ENCODE results near the gene CRYBG2.
"Not testable (repeated sequence)": the region's sequence is repeated elsewhere in the genome, so short reads cannot be mapped to it uniquely, and the experiment has no call there.

The CRYBG2 gene

DNA sequence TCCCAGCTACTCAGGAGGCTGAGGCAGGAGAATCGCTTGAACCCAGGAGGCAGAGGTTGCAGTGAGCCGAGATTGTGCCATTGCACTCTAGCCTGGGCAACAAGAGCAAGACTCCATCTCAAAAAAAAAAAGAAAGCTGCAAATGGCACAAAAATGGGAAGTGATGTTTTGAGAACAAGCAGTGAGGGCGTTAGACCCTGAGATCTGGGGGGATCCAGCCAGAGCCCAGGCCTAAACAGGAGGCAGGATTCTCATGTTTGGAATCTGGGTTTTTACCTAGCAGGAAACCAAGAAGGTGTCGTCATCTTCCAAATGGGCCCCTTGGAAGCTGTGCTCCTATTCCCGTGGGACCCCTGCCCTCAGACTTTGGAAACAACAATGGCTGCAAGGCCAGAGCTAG, 61.2 kb downstream of the CRYBG2 start:
- DNase-seq = not testable (repeated sequence)

DNA sequence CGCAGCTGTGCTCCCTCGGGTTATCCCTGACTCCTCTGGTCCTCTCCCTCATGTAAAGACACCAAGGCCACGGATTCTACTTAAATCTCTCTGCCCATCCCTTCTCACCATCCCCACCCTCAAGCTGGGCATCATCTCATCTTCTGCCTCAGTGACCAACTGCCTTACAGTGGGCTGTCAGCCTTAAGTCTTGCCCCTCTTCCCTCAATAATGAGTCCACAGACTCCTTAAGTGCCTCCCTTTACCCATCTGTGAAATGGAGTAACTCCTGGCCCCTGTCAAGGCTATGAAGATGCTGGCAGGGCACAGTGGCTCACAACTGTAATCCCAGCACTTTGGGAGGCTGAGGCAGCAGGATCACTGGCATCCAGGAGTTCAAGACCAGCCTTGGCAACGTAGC, 62.0 kb downstream of the CRYBG2 start:
- no peak for DNase-seq

GRCh38 chr1:26291433-26291832, 62.5 kb downstream of the CRYBG2 start:
- no peak for DNase-seq

DNA sequence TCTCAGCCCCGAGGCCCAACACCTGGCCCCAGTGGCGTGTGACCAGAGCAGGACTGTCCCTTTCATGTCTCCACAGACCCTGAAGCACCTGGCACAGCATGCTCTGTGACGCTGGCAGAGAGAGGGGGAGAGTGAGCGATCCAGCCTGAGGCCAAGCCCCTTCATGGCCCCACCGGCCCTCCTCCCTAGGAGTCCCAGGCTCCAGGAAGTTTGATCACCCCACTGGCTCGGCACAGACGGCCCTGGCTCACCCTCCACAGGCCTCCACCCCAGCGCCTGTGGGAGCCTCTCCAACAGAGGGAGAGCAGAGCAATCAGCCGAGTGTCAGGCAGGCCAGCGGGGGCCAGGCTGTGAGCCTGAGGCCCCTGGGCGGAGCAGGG, 63.1 kb downstream of the CRYBG2 start:
- no peak for DNase-seq

DNA sequence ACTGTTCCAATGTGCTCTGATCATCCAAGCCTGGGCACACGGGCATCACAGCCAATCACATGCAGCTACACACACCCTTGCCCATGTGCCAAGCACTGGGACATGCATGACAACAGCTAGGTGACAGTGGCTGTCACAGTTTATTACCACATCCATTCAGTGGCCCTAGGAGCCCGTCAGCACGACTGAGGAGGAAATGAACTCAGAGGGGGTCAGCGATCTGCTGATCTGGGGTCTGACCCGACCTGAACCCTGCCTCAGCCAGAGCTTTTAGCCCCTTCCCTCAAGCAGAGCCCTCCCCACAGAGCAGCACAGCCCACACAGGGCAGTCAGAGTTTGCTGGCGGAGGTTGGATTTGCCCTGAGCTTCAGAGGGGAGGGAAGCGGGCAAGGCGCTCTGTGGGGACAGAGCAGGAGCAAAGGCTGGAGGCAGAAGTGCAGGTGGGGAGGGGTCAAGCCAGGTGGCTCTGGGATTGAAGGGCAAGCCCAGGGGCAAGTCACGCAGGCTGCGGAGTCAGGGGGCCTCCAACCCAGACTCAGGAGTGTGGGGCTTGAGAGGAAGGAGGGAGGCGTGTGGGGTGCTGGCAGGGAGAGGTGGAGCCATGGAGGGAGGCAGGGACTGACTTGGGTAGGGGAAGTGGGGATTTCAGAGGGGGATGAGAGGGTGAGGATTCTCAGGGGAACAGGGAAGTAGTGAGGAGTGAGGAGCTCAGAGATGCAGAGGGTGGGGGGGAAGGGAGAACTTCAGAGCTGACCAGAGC, 63.6 kb downstream of the CRYBG2 start:
- no peak for DNase-seq

GRCh38 chr1:26289158-26290059, 64.5 kb downstream of the CRYBG2 start:
- peak; percentile 77 for DNase-seq

- DNase-seq = peak; percentile 81
These were observed 65.5 kb downstream of the CRYBG2 start for GRCh38 chr1:26288311-26288941.

DNA sequence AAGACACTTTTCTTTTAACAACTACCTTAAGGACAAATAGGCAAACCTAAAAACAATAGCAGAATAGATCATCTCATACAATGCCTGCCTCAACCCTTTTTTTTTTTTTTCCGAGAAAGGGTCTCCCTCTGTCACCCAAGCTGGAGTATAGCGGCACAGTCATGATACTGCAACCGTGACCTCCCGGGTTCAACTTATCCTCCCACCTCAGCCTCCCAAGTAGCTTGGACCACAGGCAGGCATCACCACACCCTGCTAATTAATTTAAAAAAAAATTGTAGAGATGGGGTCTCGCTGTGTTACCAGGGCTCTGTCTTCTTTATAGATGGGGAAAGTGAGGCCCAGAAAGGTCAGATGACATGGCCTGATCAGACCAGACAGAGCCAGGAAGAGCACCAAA, 66.1 kb downstream of the CRYBG2 start:
- no peak for DNase-seq

GRCh38 chr1:26287033-26287711, 66.8 kb downstream of the CRYBG2 start:
- peak; percentile 79 for DNase-seq

DNA sequence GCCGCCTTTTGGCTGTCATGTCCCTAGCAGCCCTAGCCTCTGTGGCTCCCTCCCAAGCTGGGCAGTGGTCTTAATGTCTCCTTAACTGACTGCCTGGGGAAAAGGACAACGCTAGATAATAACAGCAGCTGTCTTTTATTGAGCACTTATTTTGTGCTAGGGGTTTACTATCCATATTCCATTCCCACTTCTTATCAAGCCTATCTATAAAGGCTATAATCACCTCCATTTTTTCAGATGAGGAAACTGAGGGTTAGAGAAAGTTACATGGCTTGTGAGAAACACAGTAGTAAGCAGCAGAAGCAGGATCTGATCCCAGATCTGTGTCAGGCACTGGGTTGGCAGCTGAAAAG, 67.9 kb downstream of the CRYBG2 start:
- DNase-seq = no peak

DNA sequence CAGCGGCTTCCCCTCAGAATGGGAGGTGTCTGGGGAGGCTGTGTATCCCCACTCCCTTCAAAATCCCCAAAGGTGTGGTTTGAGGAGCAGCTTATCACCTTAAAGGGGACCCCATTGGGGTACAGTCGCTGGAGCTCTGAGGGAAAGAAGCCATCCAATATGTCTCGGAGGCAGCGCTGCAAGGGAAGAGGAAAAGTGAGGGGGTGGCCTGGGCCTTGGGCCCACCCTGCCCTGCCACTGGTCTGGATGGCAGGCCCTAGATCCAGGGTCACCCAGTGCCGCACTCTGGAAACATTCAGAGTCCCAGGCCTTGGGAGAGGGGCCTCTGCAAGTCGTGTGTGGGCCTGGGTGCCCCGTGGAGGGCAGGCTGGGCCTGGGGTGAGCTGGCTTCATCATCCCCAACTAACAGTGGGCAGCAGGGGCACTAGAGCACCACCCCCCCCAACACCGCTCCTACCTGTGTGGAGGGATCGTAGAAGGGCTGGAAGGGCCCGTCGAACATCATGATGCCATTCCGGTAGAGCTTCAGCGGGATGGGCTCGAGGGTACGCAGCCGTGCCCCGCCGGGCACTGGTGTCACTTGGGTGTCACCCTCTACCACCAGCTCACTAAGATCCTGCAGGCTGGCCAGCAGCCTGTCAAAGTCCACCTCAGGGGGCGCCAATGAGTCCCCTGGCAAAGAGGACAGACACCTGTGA, 68.4 kb downstream of the CRYBG2 start:
- DNase-seq = peak; percentile 72

DNA sequence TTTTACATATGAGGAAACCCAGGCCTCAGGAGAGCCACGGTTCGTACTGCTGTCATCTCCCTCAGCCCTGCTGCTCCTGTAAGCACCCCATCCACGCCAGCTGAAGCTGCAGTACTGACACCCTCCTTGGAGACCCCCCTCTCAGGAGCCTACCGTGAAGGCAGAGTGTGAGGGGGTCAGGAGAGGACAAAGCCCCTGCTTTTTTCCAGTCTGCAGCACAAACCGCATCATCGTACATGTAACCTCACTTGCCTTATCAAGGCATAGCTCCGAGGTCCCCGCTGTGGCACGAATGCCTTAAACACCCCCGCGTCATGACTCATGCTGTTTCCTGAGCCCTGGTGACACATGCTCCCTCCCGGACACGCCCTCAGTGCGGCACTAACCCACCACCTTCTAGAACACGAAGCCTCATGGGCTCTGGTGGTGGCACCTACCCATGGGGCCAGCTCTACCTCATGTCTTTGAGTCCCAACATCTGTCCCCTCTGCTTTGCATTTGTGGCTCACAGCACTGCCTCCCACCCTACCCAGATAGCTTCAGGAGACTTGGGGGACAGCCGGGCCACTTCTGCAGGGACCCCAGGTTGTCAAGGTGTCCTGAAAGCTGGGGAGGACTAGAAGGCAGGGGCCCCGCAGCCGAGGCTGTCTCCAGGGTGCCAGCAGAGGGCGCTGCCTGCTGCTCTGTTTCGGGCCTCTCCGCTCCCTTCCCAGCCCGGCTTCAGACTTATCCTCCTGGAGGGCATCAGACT, 69.2 kb downstream of the CRYBG2 start:
- peak; percentile 95 for DNase-seq

DNA sequence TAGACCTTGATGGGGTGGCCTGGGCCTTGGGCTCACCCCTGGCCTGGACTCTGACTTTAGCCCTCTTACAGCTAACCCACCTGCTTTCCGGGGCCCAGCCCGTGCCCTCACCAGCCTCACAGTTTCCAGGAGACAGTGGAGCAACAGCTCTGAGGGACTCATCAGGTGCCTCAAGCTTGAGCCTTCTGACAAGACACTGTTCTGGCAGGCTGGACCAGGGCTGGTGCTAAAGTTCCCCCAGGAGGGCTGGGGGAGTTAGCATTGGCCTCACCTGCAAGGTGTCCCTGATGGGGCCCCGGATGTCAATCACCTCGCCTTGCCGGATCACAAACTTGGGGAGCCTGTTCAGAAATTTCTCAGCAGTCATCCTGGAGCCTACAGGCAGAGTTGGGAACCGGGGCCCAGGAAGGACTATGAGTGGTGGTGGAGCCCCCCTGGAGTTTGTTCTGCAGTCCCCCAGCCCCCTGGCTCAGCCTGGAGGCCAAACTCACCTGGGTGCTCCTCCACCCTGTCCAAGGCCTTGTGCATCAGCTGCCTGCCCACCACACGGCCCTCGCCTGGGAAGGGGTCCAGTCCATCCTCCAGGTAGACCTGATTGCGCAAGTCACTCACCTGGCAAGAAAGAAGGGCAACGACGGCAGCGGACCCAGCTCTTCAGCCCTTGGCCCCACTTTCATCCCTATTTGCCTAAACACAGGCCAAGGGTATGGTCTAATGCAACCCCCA, 69.9 kb downstream of the CRYBG2 start:
- peak; percentile 73 for DNase-seq

- DNase-seq = no peak
These were observed 70.6 kb downstream of the CRYBG2 start for GRCh38 chr1:26283279-26283853.

DNA sequence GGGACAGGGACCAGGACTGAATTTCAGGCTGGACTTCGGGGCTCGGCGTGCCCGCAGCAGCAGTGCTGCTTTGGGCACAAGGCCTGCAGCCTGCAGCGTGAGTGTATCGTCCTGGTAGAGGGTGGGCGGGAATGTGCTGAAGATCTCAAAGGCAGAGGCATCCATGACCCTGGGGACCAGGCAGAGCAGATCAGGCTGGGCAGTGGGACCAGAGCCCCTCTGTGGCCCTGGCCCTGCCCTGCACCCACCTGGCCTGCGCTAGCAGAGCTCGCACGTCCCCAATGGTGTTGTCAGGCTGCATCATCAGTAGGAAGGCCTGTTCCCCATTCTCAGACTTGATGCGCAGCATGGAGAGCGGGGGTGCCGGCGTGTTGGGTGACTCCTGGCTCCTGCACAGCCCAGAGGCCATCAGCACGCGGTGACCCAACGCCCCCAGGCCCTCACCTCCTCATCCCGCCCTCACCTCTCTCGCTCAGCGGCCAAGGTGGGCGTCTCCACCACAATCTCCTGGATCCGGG, 71.5 kb downstream of the CRYBG2 start:
- no peak for DNase-seq

GRCh38 chr1:26281971-26282370, 72.0 kb downstream of the CRYBG2 start:
- DNase-seq = no peak

- DNase-seq = peak; percentile 64
These were observed 72.6 kb downstream of the CRYBG2 start for GRCh38 chr1:26281091-26281958.

DNA sequence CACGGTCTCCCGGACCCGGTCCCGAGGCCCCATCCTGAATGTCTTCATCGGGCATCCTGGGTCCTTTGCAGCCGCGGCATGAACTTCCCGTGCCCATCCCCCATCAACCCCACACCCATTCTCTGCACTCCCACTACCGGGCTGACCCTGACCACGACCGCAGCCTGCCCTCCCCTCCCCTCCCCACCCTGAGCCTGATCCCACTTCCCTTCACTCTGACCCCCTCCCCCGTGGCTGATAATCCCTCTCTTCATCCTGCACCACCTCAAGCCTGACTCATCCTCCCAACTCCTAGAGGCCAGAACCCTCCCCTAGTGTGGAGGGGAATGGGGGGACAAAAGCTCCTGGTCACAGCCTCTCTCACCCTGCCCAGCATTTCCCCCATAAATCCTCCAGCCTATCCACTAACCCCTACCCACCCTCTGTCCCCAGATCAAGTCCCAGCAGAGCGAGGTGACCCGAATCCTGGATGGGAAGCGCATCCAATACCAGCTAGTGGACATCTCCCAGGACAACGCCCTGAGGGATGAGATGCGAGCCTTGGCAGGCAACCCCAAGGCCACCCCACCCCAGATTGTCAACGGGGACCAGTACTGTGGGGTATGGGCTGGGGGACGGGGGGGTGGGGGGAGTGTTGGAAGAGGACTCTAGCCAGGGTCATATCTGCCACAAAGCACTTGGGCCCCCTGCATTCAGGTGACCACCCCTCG, 73.4 kb downstream of the CRYBG2 start:
- DNase-seq = peak; percentile 64
